22Rv1 (cell line): ENCODE measurements around the gene LRBA.

Experiments used
- CTCF ChIP-seq: fragments of 450-650 bp; IDR thresholded peaks from 2 replicates; pipeline ENCODE4 v1.5.1; 2017; ENCODE audit warnings: mild to moderate bottlenecking
- ZFX ChIP-seq: fragments of 450-650 bp; IDR thresholded peaks from 2 replicates; pipeline ENCODE4 v1.6.1; 2017; ENCODE audit warnings: antibody characterized with exemption, borderline replicate concordance

DNA sequence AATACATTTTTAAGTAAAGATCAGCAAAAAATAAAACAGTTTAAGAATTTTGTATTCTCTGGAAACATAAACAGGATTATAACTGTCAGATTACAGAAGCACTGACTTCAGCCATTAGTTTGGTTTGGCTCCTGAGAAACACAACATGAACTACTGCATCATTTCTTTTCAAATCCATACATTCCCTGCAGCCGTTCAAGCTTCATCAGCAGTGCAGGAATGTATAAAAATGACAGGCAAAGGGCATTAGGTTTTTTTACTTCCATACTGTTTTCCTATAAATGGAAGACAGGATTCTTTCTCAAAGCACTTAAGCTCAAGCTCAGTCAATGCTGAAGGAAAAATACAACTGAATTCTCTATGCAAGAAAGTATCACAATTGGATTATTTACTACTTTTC is 437.3 kb downstream of the LRBA start:
- TF ChIP-seq CTCF (no peak), ZFX (no peak)
